NB4 (cell line): Measurements from ENCODE around the gene NGB.

ENCODE experiments used
- POLR2A ChIP-seq: IDR thresholded peaks from 2 replicates; pipeline ENCODE4 v1.6.1; 2011; ENCODE audit warnings: mild to moderate bottlenecking; ENCODE audit not compliant: insufficient read length; ENCODE audit errors: extremely low read depth
- TF ChIP-seq, protein P1 (sequence below): IDR thresholded peaks from one replicate; pipeline ENCODE4 v1.5.1; 2012; ENCODE audit warnings: low read depth, low read length

DNA sequence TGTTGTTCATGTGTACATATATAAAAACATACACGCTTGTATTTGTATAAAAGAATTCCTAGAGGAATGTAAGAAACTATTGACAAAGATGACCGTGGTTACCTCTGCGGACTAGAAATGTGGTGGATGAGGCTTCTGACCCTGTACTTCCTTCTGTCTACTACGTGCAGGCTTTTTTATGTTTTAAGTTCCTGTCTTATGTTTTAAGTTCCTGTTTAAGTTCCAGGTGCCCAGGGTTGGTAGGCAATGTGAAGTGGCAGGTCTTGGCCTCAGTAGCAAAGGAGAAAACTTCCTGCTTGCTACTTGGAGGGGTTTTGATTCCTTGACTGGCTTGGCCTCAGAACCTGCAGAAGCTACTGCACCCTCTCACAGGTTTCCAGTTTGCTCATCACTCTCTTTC, 38.1 kb upstream of the NGB start:
- TF ChIP-seq, protein P1, sequence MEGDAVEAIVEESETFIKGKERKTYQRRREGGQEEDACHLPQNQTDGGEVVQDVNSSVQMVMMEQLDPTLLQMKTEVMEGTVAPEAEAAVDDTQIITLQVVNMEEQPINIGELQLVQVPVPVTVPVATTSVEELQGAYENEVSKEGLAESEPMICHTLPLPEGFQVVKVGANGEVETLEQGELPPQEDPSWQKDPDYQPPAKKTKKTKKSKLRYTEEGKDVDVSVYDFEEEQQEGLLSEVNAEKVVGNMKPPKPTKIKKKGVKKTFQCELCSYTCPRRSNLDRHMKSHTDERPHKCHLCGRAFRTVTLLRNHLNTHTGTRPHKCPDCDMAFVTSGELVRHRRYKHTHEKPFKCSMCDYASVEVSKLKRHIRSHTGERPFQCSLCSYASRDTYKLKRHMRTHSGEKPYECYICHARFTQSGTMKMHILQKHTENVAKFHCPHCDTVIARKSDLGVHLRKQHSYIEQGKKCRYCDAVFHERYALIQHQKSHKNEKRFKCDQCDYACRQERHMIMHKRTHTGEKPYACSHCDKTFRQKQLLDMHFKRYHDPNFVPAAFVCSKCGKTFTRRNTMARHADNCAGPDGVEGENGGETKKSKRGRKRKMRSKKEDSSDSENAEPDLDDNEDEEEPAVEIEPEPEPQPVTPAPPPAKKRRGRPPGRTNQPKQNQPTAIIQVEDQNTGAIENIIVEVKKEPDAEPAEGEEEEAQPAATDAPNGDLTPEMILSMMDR = no peak
- TF ChIP-seq POLR2A = no peak
